RWPE1 (cell line): ENCODE measurements around the gene MAGEH1.
"Not testable (repeated sequence)": the region's sequence is repeated elsewhere in the genome, so short reads cannot be mapped to it uniquely, and the experiment has no call there.

Experiments
- CTCF ChIA-PET: fragments of 350-600 bp; sonication (Branson Sonifier 250); formaldehyde crosslinking; extraction: SDS; loops from one replicate; lab custom pipeline; 2021; lab: Yijun Ruan, JAX
- POLR2A ChIA-PET: fragments of 400-600 bp; formaldehyde crosslinking; extraction: SDS; loops from one replicate; lab custom pipeline; 2020; ENCODE audit warnings: antibody characterized with exemption; ENCODE audit not compliant: low non-redundant PET; lab: Yijun Ruan, JAX
- DNase-seq: peaks from one replicate; pipeline ENCODE4 v3.0.0; 2012; ENCODE audit warnings: low spot score
- H3K27ac ChIP-seq: fragments of 450-650 bp; 2 replicates; pipeline ENCODE4 v1.5.1; 2017
- CTCF ChIP-seq: fragments of 450-650 bp; conservative IDR thresholded peaks from 2 replicates; pipeline ENCODE4 v1.5.1; 2017; ENCODE audit warnings: low read depth, mild to moderate bottlenecking

MAGEH1 gene

GRCh38 chrX:55465108-55465507 lies 13.2 kb downstream of the MAGEH1 start:
- DNase-seq, POLR2A ChIA-PET, H3K27ac ChIP-seq, CTCF ChIA-PET: not testable (repeated sequence)

- DNase-seq, POLR2A ChIA-PET, H3K27ac ChIP-seq, CTCF ChIA-PET: not testable (repeated sequence)
Measured at GRCh38 chrX:55465791-55466190, 13.9 kb downstream of the MAGEH1 start.

GRCh38 chrX:55479956-55480355 lies 28.0 kb downstream of the MAGEH1 start:
- CTCF ChIA-PET, H3K27ac ChIP-seq, DNase-seq, POLR2A ChIA-PET: not testable (repeated sequence)

- CTCF ChIA-PET: no interaction called here
- no peak overlapping the region for H3K27ac ChIP-seq
- POLR2A ChIA-PET: no interaction called here
- no peak for TF ChIP-seq CTCF
- no peak for DNase-seq
Measured at GRCh38 chrX:55480390-55481062, 28.6 kb downstream of the MAGEH1 start.

GRCh38 chrX:55484948-55485347 lies 33.0 kb downstream of the MAGEH1 start:
- no peak for TF ChIP-seq CTCF
- POLR2A ChIA-PET: no interaction called here
- no peak overlapping the region for H3K27ac ChIP-seq
- CTCF ChIA-PET: no interaction called here
- DNase-seq: no peak

GRCh38 chrX:55486736-55487135 lies 34.8 kb downstream of the MAGEH1 start:
- ChIA-PET CTCF (no interaction called here), POLR2A (no interaction called here)
- DNase-seq: no peak
- no peak for TF ChIP-seq CTCF
- H3K27ac ChIP-seq: no peak overlapping the region

GRCh38 chrX:55487143-55487542 lies 35.2 kb downstream of the MAGEH1 start:
- TF ChIP-seq CTCF: no peak
- DNase-seq: no peak
- POLR2A ChIA-PET: no interaction called here
- CTCF ChIA-PET: no interaction called here
- H3K27ac ChIP-seq: no peak overlapping the region

GRCh38 chrX:55488006-55488592 lies 36.2 kb downstream of the MAGEH1 start:
- CTCF ChIA-PET: interaction anchor here (0.6 kb wide), 1 partner anchor 353 kb away, joined by 3 read pairs; no protein-coding TSS in a partner anchor
- no peak for TF ChIP-seq CTCF
- no peak for DNase-seq
- POLR2A ChIA-PET: no interaction called here
- H3K27ac ChIP-seq: peak overlapping the region; percentile 76
